Lower leg skin (tissue), 4 donors: ENCODE data around the gene TBC1D20. TPM values are rescaled to one million over a fixed set of nuclear protein-coding genes. Genes with fewer than 3 reads are reported as not detected.

ENCODE experiments used
- DNase-seq, 2 donors: peaks; one replicate each; pipeline ENCODE4 v3.0.0-alpha.2; 2019; ENCODE audit warnings: low spot score in 2 of 2
- H3K4me3 ChIP-seq: fragments of 200-600 bp; sonication (generic); 2 replicates; pipeline ENCODE4 v1.5.1; 2017; ENCODE audit warnings: mild to moderate bottlenecking, low read depth; ENCODE audit not compliant: poor library complexity, severe bottlenecking
- CTCF ChIP-seq, 3 donors: fragments of 450-650 bp; IDR thresholded peaks; one replicate each; pipeline ENCODE4 v1.5.1; 2016; ENCODE audit warnings: antibody characterized with exemption in 3 of 3, mild to moderate bottlenecking in 3 of 3, moderate library complexity in 2 of 3
- POLR2A ChIP-seq, 2 donors: fragments of 450-650 bp; IDR thresholded peaks; one replicate each; pipeline ENCODE4 v1.6.1; 2016 to 2017; ENCODE audit warnings: antibody characterized with exemption in 2 of 2, mild to moderate bottlenecking in 1 of 2, moderate library complexity in 1 of 2
- whole genome bisulfite sequencing, 2 donors: methylation state at CpG; one replicate each; pipeline ENCODE4 v1.1.5; 2018; 5-methylcytosine and 5-hydroxymethylcytosine counted together
- intact Hi-C: fragments of 100-400 bp; cut with DNase I; formaldehyde crosslinking; loops from one replicate; pipeline ENCODE4 v1.15.0; 2023; ENCODE audit warnings: low total_unique reads
- total RNA-seq, 4 donors: library from RNA; depleted of rRNA; stranded (reverse); fragments of >200 nt; gene quantifications; one replicate each; pipeline ENCODE4 v1.1.0, GENCODE V29; 2016

The TBC1D20 gene
- total RNA-seq, 4 donors from 2014 or later: 36.5 to 44.8 (median 42.5) TPM

- intact Hi-C loops: no loop called here
- 86% methylated on average over 13 of the region's 13 CpGs for WGBS, 2 donors
- DNase-seq: no peak
- no peak overlapping the region for H3K4me3 ChIP-seq
- no peak for TF ChIP-seq CTCF (IDR thresholded peaks at IDR 0.05)
- TF ChIP-seq POLR2A (IDR thresholded peaks at IDR 0.05): no peak
These were observed 45.2 kb downstream of the TBC1D20 start for GRCh38 chr20:416950-417800.

GRCh38 chr20:415820-416322 lies 46.5 kb downstream of the TBC1D20 start:
- TF ChIP-seq POLR2A (IDR thresholded peaks at IDR 0.05): no peak
- no peak for TF ChIP-seq CTCF (IDR thresholded peaks at IDR 0.05)
- no peak for DNase-seq
- no peak overlapping the region for H3K4me3 ChIP-seq
- WGBS, 2 donors: 84 to 89% methylated on average over 13 of the region's 13 CpGs
- intact Hi-C loops: no loop called here

- intact Hi-C loops: no loop called here
- no peak for DNase-seq
- no peak overlapping the region for H3K4me3 ChIP-seq
- no peak for TF ChIP-seq POLR2A (IDR thresholded peaks at IDR 0.05)
- TF ChIP-seq CTCF (IDR thresholded peaks at IDR 0.05): no peak
- 76 to 84% methylated on average over 2 of the region's 2 CpGs for WGBS, 2 donors
These were observed 48.2 kb downstream of the TBC1D20 start for GRCh38 chr20:414161-414560.

GRCh38 chr20:412081-412480 lies 50.3 kb downstream of the TBC1D20 start:
- no peak overlapping the region for H3K4me3 ChIP-seq
- TF ChIP-seq CTCF (IDR thresholded peaks at IDR 0.05) (no peak), POLR2A (IDR thresholded peaks at IDR 0.05) (no peak)
- DNase-seq: no peak
- WGBS, 2 donors: 93 to 97% methylated on average over 3 of the region's 3 CpGs
- intact Hi-C loops: no loop called here

- intact Hi-C loops: no loop called here
- TF ChIP-seq POLR2A (IDR thresholded peaks at IDR 0.05) (no peak), CTCF (IDR thresholded peaks at IDR 0.05) (no peak)
- DNase-seq: no peak
- H3K4me3 ChIP-seq: no peak overlapping the region
- 73 to 74% methylated on average over 14 of the region's 14 CpGs for WGBS, 2 donors
These were observed 52.4 kb downstream of the TBC1D20 start for GRCh38 chr20:409697-410559.
